ENCODE measurements around the gene CEP97.
"Not testable (repeated sequence)": the region's sequence is repeated elsewhere in the genome, so short reads cannot be mapped to it uniquely, and the experiment has no call there.

The CEP97 gene

GRCh38 chr3:101732240-101732641, 7.8 kb downstream of the CEP97 start:
- 100% methylated on average over 3 to 4 of the region's 4 CpGs for WGBS, 2 experiments (ENCODE audit: insufficient coverage in 2 of 2)
- no peaks in the 10 kb centered on the region for H3K9me3 ChIP-seq (ENCODE audit: control insufficient read depth, low read length)
- no peak overlapping the region for H3K4me3 ChIP-seq (ENCODE audit: extremely low read depth, insufficient read depth, low read length, poor library complexity, severe bottlenecking)

DNA sequence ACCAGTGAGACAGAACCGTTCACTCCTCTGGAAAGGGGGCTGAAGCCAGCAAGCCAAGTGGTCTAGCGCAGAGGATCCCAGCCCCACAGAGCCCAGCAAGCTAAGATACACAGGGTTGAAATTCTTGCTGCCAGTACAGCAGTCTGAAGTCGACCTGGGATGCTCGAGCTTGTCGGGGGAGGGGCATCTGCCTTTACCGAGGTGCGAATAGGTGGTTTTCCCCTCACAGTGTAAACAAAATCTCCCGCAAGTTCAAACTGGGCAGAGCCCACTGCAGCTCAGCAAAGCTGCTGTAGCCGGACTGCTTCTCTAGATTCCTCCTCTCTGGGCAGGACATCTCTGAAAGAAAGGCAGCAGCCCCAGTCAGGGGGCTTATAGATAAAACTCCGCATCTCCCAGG, 11.4 kb downstream of the CEP97 start:
- H3K4me3 ChIP-seq (ENCODE audit: extremely low read depth, insufficient read depth, low read length, poor library complexity, severe bottlenecking) = no peak overlapping the region
- no peak overlapping the region for H3K27ac ChIP-seq (ENCODE audit: low read depth, low read length, severe bottlenecking)
- no peaks in the 10 kb centered on the region for H3K9me3 ChIP-seq (ENCODE audit: control insufficient read depth, low read length)
- peaks cover 69% of the 10 kb centered on the region for H3K36me3 ChIP-seq (ENCODE audit: control insufficient read depth, insufficient read depth, low read length)
- 91 to 96% methylated on average over 10 of the region's 10 CpGs for WGBS, 2 experiments (ENCODE audit: insufficient coverage in 2 of 2)
- no peaks in the 10 kb centered on the region for H3K4me1 ChIP-seq (ENCODE audit: control insufficient read depth, insufficient read depth, low read length, poor library complexity, severe bottlenecking)

More at GRCh38 chr3:101732240-101732641, 7.8 kb downstream of the CEP97 start:
- Histone ChIP-seq H3K27ac (ENCODE audit: low read depth, low read length, severe bottlenecking) (no peak overlapping the region), H3K4me1 (ENCODE audit: control insufficient read depth, insufficient read depth, low read length, poor library complexity, severe bottlenecking) (no peaks in the 10 kb centered on the region), H3K36me3 (ENCODE audit: control insufficient read depth, insufficient read depth, low read length) (peaks cover 90% of the 10 kb centered on the region)

GRCh38 chr3:101741914-101742313, 17.5 kb downstream of the CEP97 start:
- 80% methylated on average over 1 of the region's 3 CpGs; no CpG with 5 or more reads in 1 of the 2 experiments for WGBS, 2 experiments (ENCODE audit: insufficient coverage in 2 of 2)
- not testable (repeated sequence) for H3K4me3 ChIP-seq (ENCODE audit: extremely low read depth, insufficient read depth, low read length, poor library complexity, severe bottlenecking); H3K27ac ChIP-seq (ENCODE audit: low read depth, low read length, severe bottlenecking)

GRCh38 chr3:101744811-101745210, 20.4 kb downstream of the CEP97 start:
- Histone ChIP-seq H3K4me1 (ENCODE audit: control insufficient read depth, insufficient read depth, low read length, poor library complexity, severe bottlenecking) (no peaks in the 10 kb centered on the region), H3K36me3 (ENCODE audit: control insufficient read depth, insufficient read depth, low read length) (peaks cover 25% of the 10 kb centered on the region), H3K9me3 (ENCODE audit: control insufficient read depth, low read length) (no peaks in the 10 kb centered on the region), H3K4me3 (ENCODE audit: extremely low read depth, insufficient read depth, low read length, poor library complexity, severe bottlenecking) (no peak overlapping the region), H3K27ac (ENCODE audit: low read depth, low read length, severe bottlenecking) (no peak overlapping the region)
- WGBS, 2 experiments (ENCODE audit: insufficient coverage in 2 of 2) = 40% methylated on average over 1 of the region's 1 CpG; no CpG with 5 or more reads in 1 of the 2 experiments

More at GRCh38 chr3:101741914-101742313, 17.5 kb downstream of the CEP97 start:
- H3K9me3 ChIP-seq (ENCODE audit: control insufficient read depth, low read length); H3K4me1 ChIP-seq (ENCODE audit: control insufficient read depth, insufficient read depth, low read length, poor library complexity, severe bottlenecking): not testable (repeated sequence)
- peaks cover 35% of the 10 kb centered on the region for H3K36me3 ChIP-seq (ENCODE audit: control insufficient read depth, insufficient read depth, low read length)

GRCh38 chr3:101745934-101746333, 21.5 kb downstream of the CEP97 start:
- peaks cover 25% of the 10 kb centered on the region for H3K36me3 ChIP-seq (ENCODE audit: control insufficient read depth, insufficient read depth, low read length)
- H3K27ac ChIP-seq (ENCODE audit: low read depth, low read length, severe bottlenecking); H3K9me3 ChIP-seq (ENCODE audit: control insufficient read depth, low read length); H3K4me3 ChIP-seq (ENCODE audit: extremely low read depth, insufficient read depth, low read length, poor library complexity, severe bottlenecking); H3K4me1 ChIP-seq (ENCODE audit: control insufficient read depth, insufficient read depth, low read length, poor library complexity, severe bottlenecking): not testable (repeated sequence)
- no CpG with 5 or more reads among the region's 1 CpG for WGBS, 2 experiments (ENCODE audit: insufficient coverage in 2 of 2)

GRCh38 chr3:101753386-101754113, 29.1 kb downstream of the CEP97 start:
- 97 to 100% methylated on average over 4 to 6 of the region's 23 CpGs for WGBS, 2 experiments (ENCODE audit: insufficient coverage in 2 of 2)

DNA sequence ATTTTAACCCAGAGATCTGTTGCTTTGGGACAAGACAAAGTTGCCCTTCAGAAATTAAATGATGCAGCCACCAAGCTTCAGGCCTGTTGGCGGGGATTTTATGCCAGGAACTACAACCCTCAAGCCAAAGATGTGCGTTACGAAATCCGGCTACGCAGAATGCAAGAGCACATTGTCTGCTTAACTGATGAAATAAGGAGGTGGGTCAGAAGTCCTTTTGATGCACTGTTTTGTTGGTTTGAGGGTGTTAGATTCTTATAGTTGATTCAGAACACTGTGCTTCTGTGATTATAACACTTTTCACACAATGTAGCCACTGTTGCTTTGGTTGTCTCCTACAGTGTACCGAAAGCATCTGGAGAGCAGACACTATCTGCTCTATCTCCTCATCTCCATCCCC, 33.8 kb downstream of the CEP97 start:
- no peaks in the 10 kb centered on the region for H3K4me1 ChIP-seq (ENCODE audit: control insufficient read depth, insufficient read depth, low read length, poor library complexity, severe bottlenecking)
- H3K9me3 ChIP-seq (ENCODE audit: control insufficient read depth, low read length) = no peaks in the 10 kb centered on the region
- no peak overlapping the region for H3K4me3 ChIP-seq (ENCODE audit: extremely low read depth, insufficient read depth, low read length, poor library complexity, severe bottlenecking)
- WGBS, 2 experiments (ENCODE audit: insufficient coverage in 2 of 2) = 96 to 100% methylated on average over 4 to 5 of the region's 6 CpGs
- H3K36me3 ChIP-seq (ENCODE audit: control insufficient read depth, insufficient read depth, low read length) = peaks cover 69% of the 10 kb centered on the region
- no peak overlapping the region for H3K27ac ChIP-seq (ENCODE audit: low read depth, low read length, severe bottlenecking)

More at GRCh38 chr3:101753386-101754113, 29.1 kb downstream of the CEP97 start:
- H3K9me3 ChIP-seq (ENCODE audit: control insufficient read depth, low read length); H3K27ac ChIP-seq (ENCODE audit: low read depth, low read length, severe bottlenecking); H3K4me1 ChIP-seq (ENCODE audit: control insufficient read depth, insufficient read depth, low read length, poor library complexity, severe bottlenecking); H3K4me3 ChIP-seq (ENCODE audit: extremely low read depth, insufficient read depth, low read length, poor library complexity, severe bottlenecking): not testable (repeated sequence)
- peaks cover 41% of the 10 kb centered on the region for H3K36me3 ChIP-seq (ENCODE audit: control insufficient read depth, insufficient read depth, low read length)

DNA sequence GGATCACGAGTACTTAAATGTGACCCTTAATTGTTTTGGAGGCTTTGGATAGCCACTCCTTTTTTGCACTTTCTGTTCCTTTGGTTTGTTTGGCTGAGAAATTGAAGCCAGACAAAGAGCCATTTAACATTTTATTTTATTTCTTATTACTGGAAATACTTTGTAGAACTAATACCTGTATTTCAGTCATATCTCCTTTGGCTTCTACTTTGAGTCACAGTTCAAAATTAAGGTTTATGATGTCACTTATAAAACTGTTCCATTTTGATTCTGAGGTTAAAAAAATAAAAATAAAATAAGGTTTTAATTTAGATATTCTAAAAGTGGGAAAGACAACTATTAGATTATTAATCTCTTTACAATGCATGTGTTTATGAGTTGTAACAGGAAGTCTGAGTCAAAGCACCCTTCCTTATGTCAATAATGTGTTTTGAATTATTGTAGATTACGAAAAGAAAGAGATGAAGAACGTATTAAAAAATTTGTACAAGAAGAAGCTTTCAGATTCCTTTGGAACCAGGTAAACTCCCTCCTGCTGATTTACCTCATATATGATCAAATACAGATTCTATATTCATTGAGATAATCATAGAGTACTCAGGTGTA, 37.7 kb downstream of the CEP97 start:
- H3K4me1 ChIP-seq (ENCODE audit: control insufficient read depth, insufficient read depth, low read length, poor library complexity, severe bottlenecking) = no peaks in the 10 kb centered on the region
- peaks cover 60% of the 10 kb centered on the region for H3K36me3 ChIP-seq (ENCODE audit: control insufficient read depth, insufficient read depth, low read length)
- 100% methylated on average over 1 of the region's 3 CpGs; no CpG with 5 or more reads in 1 of the 2 experiments for WGBS, 2 experiments (ENCODE audit: insufficient coverage in 2 of 2)
- H3K27ac ChIP-seq (ENCODE audit: low read depth, low read length, severe bottlenecking) = no peak overlapping the region
- no peaks in the 10 kb centered on the region for H3K9me3 ChIP-seq (ENCODE audit: control insufficient read depth, low read length)
- H3K4me3 ChIP-seq (ENCODE audit: extremely low read depth, insufficient read depth, low read length, poor library complexity, severe bottlenecking) = no peak overlapping the region

DNA sequence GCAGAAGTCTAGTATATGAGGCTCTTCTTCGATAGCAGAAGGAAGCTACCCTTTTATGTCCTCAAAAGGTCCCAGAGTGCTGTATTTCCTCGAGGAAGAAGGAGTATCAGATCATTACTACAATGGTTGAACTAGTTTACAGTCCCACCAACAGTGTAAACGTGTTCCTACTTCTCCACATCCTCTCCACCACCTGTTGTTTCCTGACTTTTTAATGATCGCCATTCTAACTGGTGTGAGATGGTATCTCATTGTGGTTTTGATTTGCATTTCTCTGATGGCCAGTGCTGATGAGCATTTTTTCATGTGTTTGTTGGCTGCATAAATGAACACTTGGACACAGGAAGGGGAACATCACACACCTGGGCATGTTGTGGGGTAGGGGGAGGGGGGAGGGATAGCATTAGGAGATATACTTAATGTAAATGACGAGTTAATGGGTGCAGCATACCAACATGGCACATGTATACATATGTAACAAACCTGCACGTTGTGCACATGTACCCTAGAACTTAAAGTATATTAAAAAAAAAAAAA, 53.4 kb downstream of the CEP97 start:
- H3K4me3 ChIP-seq (ENCODE audit: extremely low read depth, insufficient read depth, low read length, poor library complexity, severe bottlenecking); H3K4me1 ChIP-seq (ENCODE audit: control insufficient read depth, insufficient read depth, low read length, poor library complexity, severe bottlenecking); H3K27ac ChIP-seq (ENCODE audit: low read depth, low read length, severe bottlenecking); H3K9me3 ChIP-seq (ENCODE audit: control insufficient read depth, low read length); H3K36me3 ChIP-seq (ENCODE audit: control insufficient read depth, insufficient read depth, low read length): not testable (repeated sequence)
- 80% methylated on average over 2 of the region's 6 CpGs; no CpG with 5 or more reads in 1 of the 2 experiments for WGBS, 2 experiments (ENCODE audit: insufficient coverage in 2 of 2)

GRCh38 chr3:101778385-101779046, 54.1 kb downstream of the CEP97 start:
- 37 to 54% methylated on average over 8 to 19 of the region's 21 CpGs for WGBS, 2 experiments (ENCODE audit: insufficient coverage in 2 of 2)
- Histone ChIP-seq H3K9me3 (ENCODE audit: control insufficient read depth, low read length) (no peaks in the 10 kb centered on the region), H3K4me3 (ENCODE audit: extremely low read depth, insufficient read depth, low read length, poor library complexity, severe bottlenecking) (peak overlapping the region; percentile 72), H3K4me1 (ENCODE audit: control insufficient read depth, insufficient read depth, low read length, poor library complexity, severe bottlenecking) (no peaks in the 10 kb centered on the region), H3K36me3 (ENCODE audit: control insufficient read depth, insufficient read depth, low read length) (peaks cover 8% of the 10 kb centered on the region), H3K27ac (ENCODE audit: low read depth, low read length, severe bottlenecking) (no peak overlapping the region)
